H9 (cell line): Measurements from ENCODE around the gene PIMREG. TPM values are rescaled to one million over a fixed set of nuclear protein-coding genes. Genes with fewer than 3 reads are reported as not detected.

ENCODE experiments used
- DNase-seq: peaks from one replicate; pipeline ENCODE4 v3.0.0-alpha.2; 2017
- H2AFZ ChIP-seq: one replicate; pipeline ENCODE4 v1.6.1; 2013; ENCODE audit warnings: mild to moderate bottlenecking, low read length, control low read depth, moderate library complexity
- H2AK5ac ChIP-seq: 2 replicates; pipeline ENCODE4 v1.6.1; 2013; ENCODE audit warnings: low read length, control low read depth, mixed read lengths; ENCODE audit not compliant: insufficient read length
- H2BK120ac ChIP-seq: one replicate; pipeline ENCODE4 v1.6.1; 2013; ENCODE audit warnings: low read depth, mild to moderate bottlenecking, low read length, control low read depth, inconsistent platforms; ENCODE audit not compliant: poor library complexity, severe bottlenecking
- H2BK12ac ChIP-seq: 2 replicates; pipeline ENCODE4 v1.6.1; 2013; ENCODE audit warnings: low read length, control low read depth, mixed read lengths, low read depth; ENCODE audit not compliant: insufficient read length
- H2BK15ac ChIP-seq: 2 replicates; pipeline ENCODE4 v1.6.1; 2013; ENCODE audit warnings: low read depth, low read length, control low read depth
- H2BK20ac ChIP-seq: one replicate; pipeline ENCODE4 v1.6.1; 2013; ENCODE audit warnings: low read depth, mild to moderate bottlenecking, low read length, control low read depth, inconsistent platforms; ENCODE audit not compliant: poor library complexity, severe bottlenecking
- H2BK5ac ChIP-seq: 2 replicates; pipeline ENCODE4 v1.6.1; 2013; ENCODE audit warnings: low read length, control low read depth, mixed read lengths; ENCODE audit not compliant: insufficient read length
- H3K14ac ChIP-seq: 2 replicates; pipeline ENCODE4 v1.6.1; 2013; ENCODE audit warnings: low read length, control low read depth; ENCODE audit not compliant: insufficient read depth
- H3K18ac ChIP-seq: 2 replicates; pipeline ENCODE4 v1.6.1; 2013; ENCODE audit warnings: low read depth, mild to moderate bottlenecking, mixed read lengths, low read length, control low read depth; ENCODE audit not compliant: insufficient read length
- H3K23ac ChIP-seq: 2 replicates; pipeline ENCODE4 v1.6.1; 2013; ENCODE audit warnings: low read length, control low read depth, mixed read lengths, low read depth; ENCODE audit not compliant: insufficient read length
- H3K23me2 ChIP-seq: 2 replicates; pipeline ENCODE4 v1.6.1; 2013; ENCODE audit warnings: low read depth, mild to moderate bottlenecking, mixed read lengths, low read length, control low read depth; ENCODE audit not compliant: insufficient read length, poor library complexity, severe bottlenecking
- H3K27ac ChIP-seq: 2 replicates; pipeline ENCODE4 v1.5.1; 2013; ENCODE audit warnings: low read length, control low read depth, mixed read lengths, low read depth; ENCODE audit not compliant: insufficient read length
- H3K27me3 ChIP-seq: 2 replicates; pipeline ENCODE4 v1.6.1; 2013; ENCODE audit warnings: low read length, control low read depth, inconsistent platforms; ENCODE audit not compliant: insufficient read depth
- H3K4ac ChIP-seq: 2 replicates; pipeline ENCODE4 v1.6.1; 2013; ENCODE audit warnings: low read depth, mild to moderate bottlenecking, control low read depth, inconsistent platforms, low read length, moderate library complexity
- H3K4me1 ChIP-seq: 2 replicates; pipeline ENCODE4 v1.6.1; 2013; ENCODE audit warnings: low read length, control low read depth, inconsistent platforms; ENCODE audit not compliant: insufficient read depth
- H3K4me2 ChIP-seq: 2 replicates; pipeline ENCODE4 v1.6.1; 2013; ENCODE audit warnings: low read length, control low read depth, mixed read lengths; ENCODE audit not compliant: insufficient read length, insufficient read depth
- H3K56ac ChIP-seq: 2 replicates; pipeline ENCODE4 v1.6.1; 2013; ENCODE audit warnings: low read depth, mild to moderate bottlenecking, mixed read lengths, low read length, control low read depth; ENCODE audit not compliant: insufficient read length
- H3K79me1 ChIP-seq: 2 replicates; pipeline ENCODE4 v1.6.1; 2013; ENCODE audit warnings: low read depth, mild to moderate bottlenecking, moderate library complexity, low read length, control low read depth, inconsistent platforms; ENCODE audit not compliant: insufficient read depth, poor library complexity, severe bottlenecking
- H3K79me2 ChIP-seq: 2 replicates; pipeline ENCODE4 v1.6.1; 2013; ENCODE audit warnings: low read length, control low read depth, inconsistent platforms; ENCODE audit not compliant: insufficient read depth
- H3K9ac ChIP-seq: 2 replicates; pipeline ENCODE4 v1.6.1; 2013; ENCODE audit warnings: low read length, control low read depth, mixed read lengths; ENCODE audit not compliant: insufficient read length; ENCODE audit errors: extremely low read depth
- H3K9me3 ChIP-seq: one replicate; pipeline ENCODE4 v1.6.1; 2013; ENCODE audit warnings: low read depth, low read length, inconsistent platforms; ENCODE audit not compliant: control insufficient read depth
- H3T11ph ChIP-seq: one replicate; pipeline ENCODE4 v1.6.1; 2013; ENCODE audit warnings: mild to moderate bottlenecking, low read length, control low read depth, inconsistent platforms
- H4K20me1 ChIP-seq: one replicate; pipeline ENCODE4 v1.6.1; 2013; ENCODE audit not compliant: control insufficient read depth, insufficient read length, insufficient read depth
- H4K5ac ChIP-seq: 2 replicates; pipeline ENCODE4 v1.6.1; 2013; ENCODE audit warnings: low read depth, mild to moderate bottlenecking, mixed read lengths, low read length, control low read depth; ENCODE audit not compliant: insufficient read length
- H4K8ac ChIP-seq: replicated peaks from 2 replicates; pipeline ENCODE4 v1.6.1; 2013; ENCODE audit warnings: low read length, control low read depth, mixed read lengths, low read depth; ENCODE audit not compliant: insufficient read length
- H4K91ac ChIP-seq: 2 replicates; pipeline ENCODE4 v1.6.1; 2013; ENCODE audit warnings: low read depth, mild to moderate bottlenecking, moderate library complexity, mixed read lengths, low read length, control low read depth; ENCODE audit not compliant: insufficient read length
- H3K27ac Mint-ChIP-seq, 3 experiments: 2 replicates in 2 of 3; 3 replicates in 1 of 3; pipeline ENCODE4 v1.8.0; 2020 to 2021; ENCODE audit warnings: mixed read lengths in 3 of 3, mild to moderate bottlenecking in 1 of 3, moderate library complexity in 1 of 3
- H3K27me3 Mint-ChIP-seq: 2 replicates; pipeline ENCODE4 v1.8.0; 2021; ENCODE audit warnings: low read depth, mild to moderate bottlenecking, moderate library complexity, mixed read lengths
- H3K36me3 Mint-ChIP-seq, 3 experiments: 2 replicates in 2 of 3; 3 replicates in 1 of 3; pipeline ENCODE4 v1.8.0; 2020 to 2021; ENCODE audit warnings: low read depth in 3 of 3, mixed read lengths in 3 of 3; ENCODE audit not compliant: insufficient read depth in 1 of 3
- H3K4me1 Mint-ChIP-seq, 2 experiments: 2 replicates each; pipeline ENCODE4 v1.8.0; 2020; ENCODE audit warnings: mixed read lengths in 2 of 2
- H3K4me3 Mint-ChIP-seq, 2 experiments: 2 replicates in 1 of 2; 3 replicates in 1 of 2; pipeline ENCODE4 v1.8.0; 2020 to 2021; ENCODE audit warnings: mild to moderate bottlenecking in 2 of 2, mixed read lengths in 2 of 2, moderate library complexity in 1 of 2
- H3K9me3 Mint-ChIP-seq, 2 experiments: 2 replicates in 1 of 2; 3 replicates in 1 of 2; pipeline ENCODE4 v1.8.0; 2020; ENCODE audit warnings: mild to moderate bottlenecking in 2 of 2, mixed read lengths in 2 of 2, moderate library complexity in 1 of 2
- WGBS: extraction: QIAGEN DNeasy Blood & Tissue Kit; methylation state at CpG from one replicate; pipeline ENCODE4 v1.1.7; 2013; ENCODE audit warnings: missing lambda C conversion rate, low lambda C conversion rate, mixed read lengths; ENCODE audit not compliant: insufficient read length; ENCODE audit errors: extremely low coverage; 5-methylcytosine and 5-hydroxymethylcytosine counted together
- total RNA-seq: library from RNA; stranded (reverse); gene quantifications from 2 replicates; pipeline ENCODE4 v1.2.1, GENCODE V29; 2021
- TF ChIP-seq, protein P1 (sequence below): fragments of 200-600 bp; sonication (generic); conservative IDR thresholded peaks from 3 replicates; pipeline ENCODE4 v1.8.0; 2021; ENCODE audit warnings: antibody characterized with exemption, mild to moderate bottlenecking

The PIMREG gene
- total RNA-seq, 1 experiment from 2014 or later: 91.6 TPM

DNA sequence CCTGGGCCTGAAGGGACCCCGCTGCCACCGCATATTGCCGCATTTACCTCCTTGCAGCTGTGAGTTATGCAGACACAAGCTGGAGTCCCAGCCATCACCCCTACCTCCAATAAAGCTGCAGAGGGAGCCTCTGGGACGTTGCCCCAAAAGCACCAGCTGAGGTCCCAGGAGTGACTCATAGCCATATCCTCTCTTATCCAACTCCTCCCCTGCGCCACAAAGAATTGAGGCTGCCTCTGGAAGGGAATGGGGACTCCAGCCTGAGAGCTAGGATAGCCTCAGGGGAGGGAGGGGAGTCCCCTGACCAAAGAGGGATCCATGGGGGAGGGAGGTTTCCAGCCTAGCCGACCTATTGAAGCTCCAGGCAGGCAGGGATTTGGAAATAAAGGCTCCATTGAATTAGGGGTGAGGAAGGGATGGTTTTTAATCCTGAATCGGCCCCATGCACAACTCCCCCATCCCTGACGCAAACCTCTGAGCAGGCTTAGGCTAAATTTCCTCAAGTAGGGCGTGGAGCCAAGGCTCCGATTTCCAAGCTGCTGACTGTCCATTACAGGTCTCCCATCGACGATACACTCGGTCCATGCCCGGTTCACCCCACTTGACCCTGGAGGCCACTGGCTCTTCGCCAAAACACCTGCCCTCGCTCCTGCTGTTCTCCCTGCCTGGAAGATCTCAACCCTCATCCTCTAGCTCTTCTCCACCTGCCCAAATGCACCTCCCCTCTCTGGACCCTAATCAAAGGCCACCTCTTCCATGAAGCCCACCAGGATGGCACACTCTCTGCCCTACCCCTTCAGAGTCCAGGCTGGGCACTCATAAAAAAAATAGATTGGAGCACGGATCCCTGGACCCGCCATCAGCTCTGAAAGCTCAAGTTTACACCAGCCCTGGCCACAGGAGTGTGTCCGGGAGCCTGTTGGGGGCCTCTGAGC is 27.5 kb downstream of the PIMREG start:
- no peak overlapping the region for H2BK15ac ChIP-seq
- H2AK5ac ChIP-seq: no peak overlapping the region
- no peaks in the 10 kb centered on the region for H3K79me2 ChIP-seq
- no peaks in the 10 kb centered on the region for H4K20me1 ChIP-seq
- Mint-ChIP-seq H3K36me3 (no peaks in the 10 kb centered on the region; a peak in 2 of 7 replicates), H3K4me1 (peaks cover 35 to 46% of the 10 kb centered on the region in 2 experiments), H3K27me3 (peaks cover 2% of the 10 kb centered on the region; the same call in 1 of the 2 replicates), H3K9me3 (no peaks in the 10 kb centered on the region; a peak in 1 of 5 replicates), H3K4me3 (no peak overlapping the region), H3K27ac (peak overlapping the region; percentile 77 to 85 (median 79); a peak in 4 of 7 replicates)
- H3K27me3 ChIP-seq: no peaks in the 10 kb centered on the region
- H3K9ac ChIP-seq: no peak overlapping the region
- H2BK20ac ChIP-seq: no peak overlapping the region
- no CpG with 5 or more reads among the region's 19 CpGs for WGBS
- no peak overlapping the region for H2BK120ac ChIP-seq
- no peaks in the 10 kb centered on the region for H3K79me1 ChIP-seq
- no peaks in the 10 kb centered on the region for H3K9me3 ChIP-seq
- no peak overlapping the region for H3K4me2 ChIP-seq
- H3K4me1 ChIP-seq: no peaks in the 10 kb centered on the region
- no peak overlapping the region for H3K23ac ChIP-seq
- no peak overlapping the region for H3K4ac ChIP-seq
- TF ChIP-seq, protein P1, sequence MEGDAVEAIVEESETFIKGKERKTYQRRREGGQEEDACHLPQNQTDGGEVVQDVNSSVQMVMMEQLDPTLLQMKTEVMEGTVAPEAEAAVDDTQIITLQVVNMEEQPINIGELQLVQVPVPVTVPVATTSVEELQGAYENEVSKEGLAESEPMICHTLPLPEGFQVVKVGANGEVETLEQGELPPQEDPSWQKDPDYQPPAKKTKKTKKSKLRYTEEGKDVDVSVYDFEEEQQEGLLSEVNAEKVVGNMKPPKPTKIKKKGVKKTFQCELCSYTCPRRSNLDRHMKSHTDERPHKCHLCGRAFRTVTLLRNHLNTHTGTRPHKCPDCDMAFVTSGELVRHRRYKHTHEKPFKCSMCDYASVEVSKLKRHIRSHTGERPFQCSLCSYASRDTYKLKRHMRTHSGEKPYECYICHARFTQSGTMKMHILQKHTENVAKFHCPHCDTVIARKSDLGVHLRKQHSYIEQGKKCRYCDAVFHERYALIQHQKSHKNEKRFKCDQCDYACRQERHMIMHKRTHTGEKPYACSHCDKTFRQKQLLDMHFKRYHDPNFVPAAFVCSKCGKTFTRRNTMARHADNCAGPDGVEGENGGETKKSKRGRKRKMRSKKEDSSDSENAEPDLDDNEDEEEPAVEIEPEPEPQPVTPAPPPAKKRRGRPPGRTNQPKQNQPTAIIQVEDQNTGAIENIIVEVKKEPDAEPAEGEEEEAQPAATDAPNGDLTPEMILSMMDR: peak; percentile 24; the same call in 1 of the 3 replicates
- H2AFZ ChIP-seq: no peak overlapping the region
- no peak overlapping the region for H4K91ac ChIP-seq
- no peak overlapping the region for H3T11ph ChIP-seq
- H2BK12ac ChIP-seq: no peak overlapping the region
- no peaks in the 10 kb centered on the region for H3K23me2 ChIP-seq
- H2BK5ac ChIP-seq: no peak overlapping the region
- no peak overlapping the region; the same call in 1 of the 2 replicates for H3K14ac ChIP-seq
- no peak overlapping the region for H3K18ac ChIP-seq
- no peak overlapping the region for H3K56ac ChIP-seq
- no peak overlapping the region for H3K27ac ChIP-seq
- H4K5ac ChIP-seq: no peak overlapping the region
- DNase-seq: no peak
- no peak overlapping the region for H4K8ac ChIP-seq
